Calu3 (cell line): ENCODE results near the gene DOCK9. TPM values are rescaled to one million over a fixed set of nuclear protein-coding genes. Genes with fewer than 3 reads are reported as not detected.

Experiments used
- Bru-seq: library from RNA; stranded (reverse); fragments of 400-500 nt; gene quantifications from one replicate; lab custom pipeline; 2021; lab: Mats Ljungman, UMichigan
- BruChase-seq, 2 experiments: library from RNA; stranded (reverse); fragments of 400-500 nt; gene quantifications; one replicate each; lab custom pipeline; 2021; lab: Mats Ljungman, UMichigan
- BruUV-seq: library from RNA; stranded (reverse); fragments of 400-500 nt; replicated peaks from 2 replicates; lab custom pipeline; 2021; lab: Mats Ljungman, UMichigan
- CTCF ChIA-PET: fragments of 300-600 bp; sonication (Branson Sonifier 250); formaldehyde crosslinking; loops from one replicate; lab custom pipeline; 2022; ENCODE audit warnings: antibody characterized with exemption; lab: Charles Lee
- DNase-seq: peaks from one replicate; pipeline ENCODE4 v3.0.0; 2022
- H3K27ac Mint-ChIP-seq: one replicate; pipeline ENCODE4 v1.8.0; 2022; ENCODE audit warnings: mixed read lengths; ENCODE audit not compliant: unreplicated experiment
- H3K27me3 Mint-ChIP-seq: one replicate; pipeline ENCODE4 v1.8.0; 2022; ENCODE audit warnings: mixed read lengths; ENCODE audit not compliant: unreplicated experiment
- H3K36me3 Mint-ChIP-seq: one replicate; pipeline ENCODE4 v1.8.0; 2022; ENCODE audit warnings: mild to moderate bottlenecking, moderate library complexity, mixed read lengths; ENCODE audit not compliant: insufficient read depth, unreplicated experiment
- H3K4me1 Mint-ChIP-seq: one replicate; pipeline ENCODE4 v1.8.0; 2022; ENCODE audit warnings: mild to moderate bottlenecking, low read depth, mixed read lengths; ENCODE audit not compliant: unreplicated experiment
- H3K4me3 Mint-ChIP-seq: one replicate; pipeline ENCODE4 v1.8.0; 2022; ENCODE audit warnings: mild to moderate bottlenecking, low read depth, moderate library complexity, mixed read lengths; ENCODE audit not compliant: unreplicated experiment
- H3K9me3 Mint-ChIP-seq: one replicate; pipeline ENCODE4 v1.8.0; 2022; ENCODE audit warnings: low read depth, mixed read lengths; ENCODE audit not compliant: unreplicated experiment
- intact Hi-C: fragments of 100-400 bp; cut with micrococcal nuclease; formaldehyde crosslinking; loops from one replicate; pipeline ENCODE4 v1.10.0; 2022; ENCODE audit not compliant: unreplicated experiment
- long read RNA-seq: library from polyadenylated mRNA; stranded (forward); transcript quantifications from one replicate; pipeline ENCODE4 v2.0.0, GENCODE V29; 2022
- total RNA-seq: library from RNA; stranded (reverse); gene quantifications from 2 replicates; pipeline ENCODE4 v1.2.3, GENCODE V29; 2022
- TF ChIP-seq, protein P1 (sequence below): fragments of 200-600 bp; IDR thresholded peaks from one replicate; pipeline ENCODE4 v1.8.0; 2022; ENCODE audit warnings: antibody characterized with exemption; ENCODE audit not compliant: unreplicated experiment

DOCK9 gene, protein sequence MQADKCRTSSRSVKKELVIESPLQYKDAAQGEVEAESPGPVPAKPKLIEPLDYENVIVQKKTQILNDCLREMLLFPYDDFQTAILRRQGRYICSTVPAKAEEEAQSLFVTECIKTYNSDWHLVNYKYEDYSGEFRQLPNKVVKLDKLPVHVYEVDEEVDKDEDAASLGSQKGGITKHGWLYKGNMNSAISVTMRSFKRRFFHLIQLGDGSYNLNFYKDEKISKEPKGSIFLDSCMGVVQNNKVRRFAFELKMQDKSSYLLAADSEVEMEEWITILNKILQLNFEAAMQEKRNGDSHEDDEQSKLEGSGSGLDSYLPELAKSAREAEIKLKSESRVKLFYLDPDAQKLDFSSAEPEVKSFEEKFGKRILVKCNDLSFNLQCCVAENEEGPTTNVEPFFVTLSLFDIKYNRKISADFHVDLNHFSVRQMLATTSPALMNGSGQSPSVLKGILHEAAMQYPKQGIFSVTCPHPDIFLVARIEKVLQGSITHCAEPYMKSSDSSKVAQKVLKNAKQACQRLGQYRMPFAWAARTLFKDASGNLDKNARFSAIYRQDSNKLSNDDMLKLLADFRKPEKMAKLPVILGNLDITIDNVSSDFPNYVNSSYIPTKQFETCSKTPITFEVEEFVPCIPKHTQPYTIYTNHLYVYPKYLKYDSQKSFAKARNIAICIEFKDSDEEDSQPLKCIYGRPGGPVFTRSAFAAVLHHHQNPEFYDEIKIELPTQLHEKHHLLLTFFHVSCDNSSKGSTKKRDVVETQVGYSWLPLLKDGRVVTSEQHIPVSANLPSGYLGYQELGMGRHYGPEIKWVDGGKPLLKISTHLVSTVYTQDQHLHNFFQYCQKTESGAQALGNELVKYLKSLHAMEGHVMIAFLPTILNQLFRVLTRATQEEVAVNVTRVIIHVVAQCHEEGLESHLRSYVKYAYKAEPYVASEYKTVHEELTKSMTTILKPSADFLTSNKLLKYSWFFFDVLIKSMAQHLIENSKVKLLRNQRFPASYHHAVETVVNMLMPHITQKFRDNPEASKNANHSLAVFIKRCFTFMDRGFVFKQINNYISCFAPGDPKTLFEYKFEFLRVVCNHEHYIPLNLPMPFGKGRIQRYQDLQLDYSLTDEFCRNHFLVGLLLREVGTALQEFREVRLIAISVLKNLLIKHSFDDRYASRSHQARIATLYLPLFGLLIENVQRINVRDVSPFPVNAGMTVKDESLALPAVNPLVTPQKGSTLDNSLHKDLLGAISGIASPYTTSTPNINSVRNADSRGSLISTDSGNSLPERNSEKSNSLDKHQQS (N-terminal part only)
- total RNA-seq = 21.1 and 26.2 TPM in 2 replicates
- percentile 54 among the genes with signal in this experiment for Bru-seq, nascent RNA
- percentile 51 among the genes with signal in this experiment for BruChase-seq, experiment 1, labeled RNA remaining after a 6-hour chase
- percentile 49 among the genes with signal in this experiment for BruChase-seq, experiment 2, labeled RNA remaining after a 2-hour chase
- long read RNA-seq, partial matches to known transcripts = 0 of 3 reads
- long read RNA-seq, other reads (novel, unspliced or antisense) = 3 of 3 reads

DNA sequence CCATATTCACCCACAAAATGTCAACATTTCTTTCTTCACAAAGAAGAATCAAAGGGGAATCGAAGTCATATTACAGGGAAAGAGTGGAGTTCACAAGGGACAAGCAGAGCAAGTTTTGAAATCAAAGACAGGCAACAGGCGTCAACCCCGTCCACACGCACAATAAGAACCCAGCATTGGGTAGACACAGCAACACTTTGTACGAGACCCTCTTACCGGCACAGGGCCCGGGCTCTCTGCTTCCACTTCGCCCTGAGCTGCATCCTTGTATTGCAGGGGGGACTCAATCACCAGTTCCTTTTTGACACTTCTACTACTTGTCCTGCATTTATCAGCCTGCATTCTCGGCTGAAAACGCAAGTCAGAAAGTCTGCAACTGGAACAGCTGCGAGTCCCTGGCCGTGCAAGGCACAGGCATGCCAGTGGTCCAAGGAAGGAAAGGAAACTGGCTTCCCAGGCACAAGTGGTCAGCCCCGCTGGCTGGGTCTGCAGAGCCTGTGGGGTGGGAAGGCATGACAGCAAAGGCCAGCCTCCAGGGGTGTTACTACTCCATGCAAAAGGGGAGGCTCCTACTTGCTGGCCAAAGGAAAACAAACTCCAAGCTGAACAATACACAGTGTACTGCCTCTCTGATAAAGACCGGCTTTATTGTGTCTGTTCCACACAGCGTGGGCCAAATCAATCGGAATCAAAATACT is at the start of gene DOCK9:
Gene DOCK9 (minus strand): TSS at position 497 of the 698 bp plus-strand sequence. CDS start 155 bp downstream, at position 342.
- BruUV-seq = no TSS peak
- intact Hi-C loops = loop anchor here (5.0 kb wide), 1 partner anchor 55 kb away; no protein-coding TSS in a partner anchor
- Mint-ChIP-seq H3K9me3 (no peaks in the 10 kb centered on the region), H3K27ac (peak within 1 kb of the TSS; percentile 44), H3K27me3 (no peaks in the 10 kb centered on the region), H3K4me1 (peaks cover 14% of the 10 kb centered on the region), H3K36me3 (peaks cover 5% of the 10 kb centered on the region), H3K4me3 (peak within 1 kb of the TSS; percentile 68)
- peak; percentile 22 for DNase-seq
- TF ChIP-seq, protein P1, sequence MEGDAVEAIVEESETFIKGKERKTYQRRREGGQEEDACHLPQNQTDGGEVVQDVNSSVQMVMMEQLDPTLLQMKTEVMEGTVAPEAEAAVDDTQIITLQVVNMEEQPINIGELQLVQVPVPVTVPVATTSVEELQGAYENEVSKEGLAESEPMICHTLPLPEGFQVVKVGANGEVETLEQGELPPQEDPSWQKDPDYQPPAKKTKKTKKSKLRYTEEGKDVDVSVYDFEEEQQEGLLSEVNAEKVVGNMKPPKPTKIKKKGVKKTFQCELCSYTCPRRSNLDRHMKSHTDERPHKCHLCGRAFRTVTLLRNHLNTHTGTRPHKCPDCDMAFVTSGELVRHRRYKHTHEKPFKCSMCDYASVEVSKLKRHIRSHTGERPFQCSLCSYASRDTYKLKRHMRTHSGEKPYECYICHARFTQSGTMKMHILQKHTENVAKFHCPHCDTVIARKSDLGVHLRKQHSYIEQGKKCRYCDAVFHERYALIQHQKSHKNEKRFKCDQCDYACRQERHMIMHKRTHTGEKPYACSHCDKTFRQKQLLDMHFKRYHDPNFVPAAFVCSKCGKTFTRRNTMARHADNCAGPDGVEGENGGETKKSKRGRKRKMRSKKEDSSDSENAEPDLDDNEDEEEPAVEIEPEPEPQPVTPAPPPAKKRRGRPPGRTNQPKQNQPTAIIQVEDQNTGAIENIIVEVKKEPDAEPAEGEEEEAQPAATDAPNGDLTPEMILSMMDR = no peak
- CTCF ChIA-PET = interaction anchor here (0.5 to 0.6 kb wide), 2 partner anchors 342 to 823 kb away, joined by 3 read pairs; no protein-coding TSS in a partner anchor

DNA sequence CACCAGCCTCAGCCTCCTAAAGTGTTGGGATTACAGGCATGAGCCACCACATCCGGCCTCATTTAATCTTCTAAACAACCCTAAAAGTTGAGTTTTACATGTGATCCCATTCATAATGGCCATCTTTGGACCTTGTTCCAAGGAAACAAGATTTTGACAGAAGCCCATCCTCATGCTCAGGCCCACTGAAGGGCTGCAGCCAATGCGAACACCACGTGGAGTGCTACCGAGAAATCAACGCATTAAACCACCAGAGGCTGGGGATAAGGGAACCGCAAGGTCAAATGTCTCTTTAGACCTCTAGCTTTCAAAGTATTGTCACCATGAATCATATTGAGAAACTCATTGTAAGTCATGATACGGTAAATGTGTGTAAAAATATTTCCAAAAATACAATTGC is 49.4 kb upstream of the DOCK9 start:
- H3K4me3 Mint-ChIP-seq = no peak overlapping the region
- no peaks in the 10 kb centered on the region for H3K36me3 Mint-ChIP-seq
- intact Hi-C loops = no loop called here
- no TSS peak for BruUV-seq
- H3K27ac Mint-ChIP-seq = no peak overlapping the region
- H3K4me1 Mint-ChIP-seq = no peaks in the 10 kb centered on the region
- TF ChIP-seq, protein P1 = no peak
- CTCF ChIA-PET = no interaction called here
- H3K9me3 Mint-ChIP-seq = no peaks in the 10 kb centered on the region
- no peaks in the 10 kb centered on the region for H3K27me3 Mint-ChIP-seq
- DNase-seq = no peak

DNA sequence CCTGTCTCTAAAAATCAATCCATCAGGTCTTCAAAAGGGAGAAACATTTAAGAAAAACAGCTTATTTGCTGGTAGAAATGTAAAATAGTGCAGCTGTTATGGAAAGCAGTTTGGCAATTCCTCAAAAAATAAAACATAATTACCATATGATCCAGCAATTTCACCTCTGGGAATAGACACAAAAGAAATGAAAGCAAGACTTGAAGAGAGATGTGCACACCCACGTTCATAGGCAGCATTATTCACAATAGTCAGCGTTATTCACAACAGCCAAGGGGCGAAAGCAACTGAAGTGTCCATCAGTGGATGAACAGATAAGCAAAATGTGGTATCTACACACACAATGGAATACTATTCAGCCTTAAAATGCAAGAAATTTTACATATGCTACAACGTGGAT is 45.1 kb upstream of the DOCK9 start:
- Mint-ChIP-seq H3K4me1 (peaks cover 10% of the 10 kb centered on the region), H3K27ac (no peak overlapping the region), H3K27me3 (no peaks in the 10 kb centered on the region), H3K9me3 (no peaks in the 10 kb centered on the region), H3K4me3 (no peak overlapping the region), H3K36me3 (no peaks in the 10 kb centered on the region)
- intact Hi-C loops = no loop called here
- no peak for DNase-seq
- TF ChIP-seq, protein P1 = no peak
- no TSS peak for BruUV-seq
- CTCF ChIA-PET = no interaction called here
